Hematopoietic multipotent progenitor cell treated with erythropoietin and hydrocortisone succinate and interleukin-3 and kit ligand, for 6 days (in vitro differentiated cells): ENCODE data around the gene DTX2.
"Not testable (repeated sequence)": the region's sequence is repeated elsewhere in the genome, so short reads cannot be mapped to it uniquely, and the experiment has no call there.

Source experiments
- DNase-seq: peaks from one replicate; pipeline ENCODE4 v3.0.0-alpha.2; 2015

DTX2 gene

GRCh38 chr7:76461464-76462101 lies at the start of gene DTX2:
Gene DTX2 (plus strand): TSS chr7:76461709. CDS start chr7:76480510, 18,801 bp downstream.
- not testable (repeated sequence) for DNase-seq

- no peak for DNase-seq
These were observed 49.3 kb upstream of the DTX2 start for GRCh38 chr7:76412249-76412648.

- DNase-seq = not testable (repeated sequence)
These were observed 43.7 kb upstream of the DTX2 start for GRCh38 chr7:76417654-76418310.

GRCh38 chr7:76421097-76421496 lies 40.4 kb upstream of the DTX2 start:
- not testable (repeated sequence) for DNase-seq

- no peak for DNase-seq
These were observed 37.7 kb upstream of the DTX2 start for GRCh38 chr7:76423666-76424412.

- DNase-seq = no peak
These were observed 36.9 kb upstream of the DTX2 start, which contains the start of gene ZP3 for GRCh38 chr7:76424413-76425111. Gene ZP3 (plus strand): TSS chr7:76424950. CDS start chr7:76424965, 15 bp downstream.

- DNase-seq = no peak
These were observed 36.4 kb upstream of the DTX2 start for GRCh38 chr7:76425156-76425555.

- DNase-seq = not testable (repeated sequence)
These were observed 36.0 kb upstream of the DTX2 start for GRCh38 chr7:76425558-76425957.

- no peak for DNase-seq
These were observed 35.3 kb upstream of the DTX2 start for GRCh38 chr7:76426246-76426645.

- DNase-seq = no peak
These were observed 33.9 kb upstream of the DTX2 start for GRCh38 chr7:76427635-76428034.

- no peak for DNase-seq
These were observed 33.2 kb upstream of the DTX2 start for GRCh38 chr7:76428149-76428823.

GRCh38 chr7:76428868-76429805 lies 32.4 kb upstream of the DTX2 start:
- DNase-seq = peak; percentile 75

- no peak for DNase-seq
These were observed 31.3 kb upstream of the DTX2 start for GRCh38 chr7:76430211-76430610.

GRCh38 chr7:76430836-76431235 lies 30.7 kb upstream of the DTX2 start:
- no peak for DNase-seq

GRCh38 chr7:76437873-76438272 lies 23.6 kb upstream of the DTX2 start:
- DNase-seq = peak; percentile 89

- DNase-seq = not testable (repeated sequence)
These were observed 22.2 kb upstream of the DTX2 start for GRCh38 chr7:76439120-76439888.

- DNase-seq = not testable (repeated sequence)
These were observed 21.1 kb upstream of the DTX2 start for GRCh38 chr7:76440404-76440803.

- not testable (repeated sequence) for DNase-seq
These were observed 19.7 kb upstream of the DTX2 start for GRCh38 chr7:76441792-76442191.

GRCh38 chr7:76442664-76443446 lies 18.7 kb upstream of the DTX2 start:
- DNase-seq = not testable (repeated sequence)

GRCh38 chr7:76443846-76444245 lies 17.7 kb upstream of the DTX2 start:
- DNase-seq = not testable (repeated sequence)
